CD4-positive, alpha-beta T cell (primary cell): ENCODE measurements around the gene MAST3. TPM values are rescaled to one million over a fixed set of nuclear protein-coding genes. Genes with fewer than 3 reads are reported as not detected.
A peak's percentile ranks its signal among the peaks of the same experiment; 100 is the strongest.
"Not testable (repeated sequence)": the region's sequence is repeated elsewhere in the genome, so short reads cannot be mapped to it uniquely, and the experiment has no call there.

Experiments
- ATAC-seq: fragments of 200-7000 bp; cut with Tn5 transposase; one replicate; pipeline ENCODE4 v1.10.0; 2022; ENCODE audit warnings: mild to moderate bottlenecking; ENCODE audit not compliant: poor library complexity
- CTCF ChIA-PET: fragments of 350-600 bp; sonication (Branson Sonifier 250); formaldehyde crosslinking; loops from one replicate; lab custom pipeline; 2021; ENCODE audit warnings: antibody characterized with exemption, inconsistent platforms; lab: Charles Lee
- POLR2A ChIA-PET: fragments of 350-600 bp; sonication (Branson Sonifier 250); formaldehyde crosslinking; loops from one replicate; lab custom pipeline; 2021; ENCODE audit warnings: antibody characterized with exemption, inconsistent platforms; lab: Charles Lee
- DNase-seq, 14 experiments: peaks; one replicate each; pipeline ENCODE4 v3.0.0-alpha.2; 2013 to 2020; ENCODE audit warnings: mixed read lengths in 2 of 14
- H3K27ac ChIP-seq, 2 donors: one replicate each; pipeline versions ENCODE4 v1.5.1 to v1.7.0; 2013; ENCODE audit warnings: low read length in 2 of 2, low read depth in 1 of 2, mild to moderate bottlenecking in 1 of 2
- H3K27me3 ChIP-seq, 2 experiments: 1 replicate in 1 of 2; 2 replicates in 1 of 2; pipeline versions ENCODE4 v1.6.1 to v1.7.0; 2013; ENCODE audit warnings: low read length in 2 of 2, control low read depth in 1 of 2, mild to moderate bottlenecking in 1 of 2, moderate library complexity in 1 of 2; ENCODE audit not compliant: insufficient read depth in 2 of 2, control insufficient read depth in 1 of 2
- H3K36me3 ChIP-seq: one replicate; pipeline ENCODE4 v1.6.1; 2013; ENCODE audit warnings: low read length, control low read depth; ENCODE audit not compliant: insufficient read depth
- H3K4me1 ChIP-seq: one replicate; pipeline ENCODE4 v1.6.1; 2013; ENCODE audit warnings: low read length, control low read depth; ENCODE audit not compliant: insufficient read depth
- H3K4me3 ChIP-seq: one replicate; pipeline ENCODE4 v1.5.1; 2013; ENCODE audit warnings: mild to moderate bottlenecking, low read length, moderate library complexity
- H3K9me3 ChIP-seq, 2 experiments: 1 replicate in 1 of 2; 2 replicates in 1 of 2; pipeline versions ENCODE4 v1.6.1 to v1.7.0; 2013; ENCODE audit warnings: low read length in 2 of 2, mild to moderate bottlenecking in 2 of 2, control low read depth in 1 of 2, moderate library complexity in 1 of 2; ENCODE audit not compliant: control insufficient read depth in 1 of 2, insufficient read depth in 1 of 2
- H3K27ac Mint-ChIP-seq: one replicate; pipeline ENCODE4 v1.8.0; 2020; ENCODE audit warnings: mixed read lengths
- H3K27me3 Mint-ChIP-seq: one replicate; pipeline ENCODE4 v1.8.0; 2021; ENCODE audit warnings: mixed read lengths
- H3K36me3 Mint-ChIP-seq: one replicate; pipeline ENCODE4 v1.8.0; 2021; ENCODE audit warnings: low read depth, mixed read lengths
- H3K4me1 Mint-ChIP-seq: one replicate; pipeline ENCODE4 v1.8.0; 2021; ENCODE audit warnings: low read depth, mixed read lengths
- H3K4me3 Mint-ChIP-seq: one replicate; pipeline ENCODE4 v1.8.0; 2020; ENCODE audit warnings: mild to moderate bottlenecking, mixed read lengths
- H3K9me3 Mint-ChIP-seq: one replicate; pipeline ENCODE4 v1.8.0; 2020; ENCODE audit warnings: mixed read lengths
- CTCF ChIP-seq: fragments of 200-600 bp; IDR thresholded peaks from one replicate; pipeline ENCODE4 v1.8.0; 2022; ENCODE audit warnings: antibody characterized with exemption, mild to moderate bottlenecking
- intact Hi-C, 2 experiments: fragments of 100-400 bp; cut with DNase I in 1 of 2; cut with micrococcal nuclease in 1 of 2; formaldehyde crosslinking; loops; one replicate each; pipeline versions ENCODE4 v1.15.1 to v1.9.0; 2023 to 2025; cut with DNase I, micrococcal nuclease
- total RNA-seq, 174 experiments: library from RNA in 2 of 174; stranded (reverse) in 2 of 174; gene quantifications; one replicate each; pipeline ENCODE4 v1.2.3 and lab custom pipeline; 2021 to 2026

MAST3 gene
- total RNA-seq, 2 experiments from 2014 or later, result 16.1 to 16.4 TPM

- ChIA-PET POLR2A (interaction anchor here (0.5 to 7.9 kb wide), 22 partner anchors 12 to 527 kb away, joined by 3 to 99 read pairs (median 5); partner anchors contain the start of genes ARRDC2, JAK3, JUND and MAST3), CTCF (interaction anchor here (0.7 to 1.1 kb wide), 2 partner anchors 26 to 218 kb away, joined by 3 to 4 read pairs; no protein-coding TSS in a partner anchor)
- peak within 1 kb of the TSS; percentile 98 for H3K27ac Mint-ChIP-seq
- peak within 1 kb of the TSS; percentile 72 for H3K4me3 ChIP-seq
- H3K4me3 Mint-ChIP-seq, result peak within 1 kb of the TSS; percentile 91
- DNase-seq (peak; percentile 35 to 88 (median 52)), ATAC-seq (peak; percentile 50)
- H3K27me3 Mint-ChIP-seq, result no peaks in the 10 kb centered on the region
- TF ChIP-seq CTCF, result no peak
- H3K36me3 ChIP-seq, result peaks cover 17% of the 10 kb centered on the region
- peaks cover 33% of the 10 kb centered on the region for H3K36me3 Mint-ChIP-seq
- H3K27ac ChIP-seq, result peak within 1 kb of the TSS; percentile 77 to 82
- no peaks in the 10 kb centered on the region for H3K9me3 Mint-ChIP-seq
- H3K4me1 ChIP-seq, result peaks cover 74% of the 10 kb centered on the region
- H3K27me3 ChIP-seq, result no peaks in the 10 kb centered on the region
- H3K9me3 ChIP-seq, result no peaks in the 10 kb centered on the region
- peaks cover 77% of the 10 kb centered on the region for H3K4me1 Mint-ChIP-seq
- intact Hi-C loops, result no loop called here
Measured at GRCh38 chr19:18086590-18087138, 10.9 kb upstream of the MAST3 start, which contains the start of gene IL12RB1. Gene IL12RB1 (minus strand): TSS chr19:18086934. CDS start chr19:18086823, 111 bp downstream.

GRCh38 chr19:18089096-18089541 is 8.5 kb upstream of the MAST3 start:
- ChIA-PET POLR2A (interaction anchor here (0.8 to 7.9 kb wide), 10 partner anchors 9 to 88 kb away, joined by 3 to 99 read pairs (median 6); partner anchors contain the start of genes MAST3 and PIK3R2), CTCF (interaction anchor here (1.0 to 1.5 kb wide), 4 partner anchors 25 to 93 kb away, joined by 3 to 4 read pairs (median 3); partner anchors contain the start of gene PIK3R2)
- peak in 12 of 14 experiments; percentile 27 to 90 (median 46) for DNase-seq
- H3K27me3 ChIP-seq, intact Hi-C loops, H3K27me3 Mint-ChIP-seq, H3K9me3 Mint-ChIP-seq, H3K36me3 ChIP-seq, H3K4me3 ChIP-seq, H3K9me3 ChIP-seq: not testable (repeated sequence)
- peaks cover 76% of the 10 kb centered on the region for H3K4me1 Mint-ChIP-seq
- Histone ChIP-seq H3K27ac (peak overlapping the region; percentile 74 to 93), H3K4me1 (peaks cover 86% of the 10 kb centered on the region)
- peaks cover 15% of the 10 kb centered on the region for H3K36me3 Mint-ChIP-seq
- H3K4me3 Mint-ChIP-seq, result peak overlapping the region; percentile 76
- ATAC-seq, result peak; percentile 66
- H3K27ac Mint-ChIP-seq, result peak overlapping the region; percentile 98

- Mint-ChIP-seq H3K36me3 (peaks cover 9% of the 10 kb centered on the region), H3K27ac (peak overlapping the region; percentile 98), H3K9me3 (no peaks in the 10 kb centered on the region), H3K4me1 (peaks cover 70% of the 10 kb centered on the region), H3K4me3 (peak overlapping the region; percentile 76), H3K27me3 (no peaks in the 10 kb centered on the region)
- intact Hi-C loops, result no loop called here
- Histone ChIP-seq H3K9me3 (no peaks in the 10 kb centered on the region), H3K27me3 (no peaks in the 10 kb centered on the region), H3K36me3 (no peaks in the 10 kb centered on the region), H3K4me3 (no peak overlapping the region), H3K27ac (peak overlapping the region; percentile 74 to 93), H3K4me1 (peaks cover 80% of the 10 kb centered on the region)
- CTCF ChIA-PET, result interaction anchor here (1.3 to 1.8 kb wide), 3 partner anchors 26 to 76 kb away, joined by 3 to 9 read pairs (median 3); partner anchors contain the start of gene PIK3R2
- TF ChIP-seq CTCF, result no peak
- DNase-seq (peak in 1 of 14 experiments; percentile 34), ATAC-seq (no peak)
- POLR2A ChIA-PET, result interaction anchor here (0.9 to 7.9 kb wide), 6 partner anchors 9 to 89 kb away, joined by 3 to 99 read pairs (median 20); partner anchors contain the start of genes MAST3 and PIK3R2
Measured at GRCh38 chr19:18089726-18090125, 7.9 kb upstream of the MAST3 start.
